ENCODE data around the gene RPS6KA6. TPM values are rescaled to one million over a fixed set of nuclear protein-coding genes. Genes with fewer than 3 reads are reported as not detected.

Gene RPS6KA6
- polyA plus RNA-seq, 1 donor (not counting 4 experiments of a cell fraction or from before 2014, with no cell fraction given): 2.7 TPM

GRCh38 chrX:84189125-84189524, 1.1 kb upstream of the RPS6KA6 start:
- no peak overlapping the region for H3K4me3 ChIP-seq (ENCODE audit: control insufficient read depth in 2 of 3, extremely low read depth in 1 of 3, insufficient read depth in 2 of 3, low read depth in 1 of 3, low read length in 3 of 3)
- H3K4me1 ChIP-seq (ENCODE audit: control insufficient read depth, extremely low read depth, insufficient read depth, low read length): no peaks in the 10 kb centered on the region
- TF ChIP-seq, protein P1, sequence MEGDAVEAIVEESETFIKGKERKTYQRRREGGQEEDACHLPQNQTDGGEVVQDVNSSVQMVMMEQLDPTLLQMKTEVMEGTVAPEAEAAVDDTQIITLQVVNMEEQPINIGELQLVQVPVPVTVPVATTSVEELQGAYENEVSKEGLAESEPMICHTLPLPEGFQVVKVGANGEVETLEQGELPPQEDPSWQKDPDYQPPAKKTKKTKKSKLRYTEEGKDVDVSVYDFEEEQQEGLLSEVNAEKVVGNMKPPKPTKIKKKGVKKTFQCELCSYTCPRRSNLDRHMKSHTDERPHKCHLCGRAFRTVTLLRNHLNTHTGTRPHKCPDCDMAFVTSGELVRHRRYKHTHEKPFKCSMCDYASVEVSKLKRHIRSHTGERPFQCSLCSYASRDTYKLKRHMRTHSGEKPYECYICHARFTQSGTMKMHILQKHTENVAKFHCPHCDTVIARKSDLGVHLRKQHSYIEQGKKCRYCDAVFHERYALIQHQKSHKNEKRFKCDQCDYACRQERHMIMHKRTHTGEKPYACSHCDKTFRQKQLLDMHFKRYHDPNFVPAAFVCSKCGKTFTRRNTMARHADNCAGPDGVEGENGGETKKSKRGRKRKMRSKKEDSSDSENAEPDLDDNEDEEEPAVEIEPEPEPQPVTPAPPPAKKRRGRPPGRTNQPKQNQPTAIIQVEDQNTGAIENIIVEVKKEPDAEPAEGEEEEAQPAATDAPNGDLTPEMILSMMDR (optimal IDR thresholded peaks at IDR 0.05 in 1 of 3, IDR thresholded peaks at IDR 0.05 in 1 of 3, conservative IDR thresholded peaks at IDR 0.05 in 1 of 3; ENCODE audit: extremely low read depth in 1 of 3, insufficient read depth in 2 of 3, low read length in 3 of 3): no peak
- TF ChIP-seq EZH2 (IDR thresholded peaks at IDR 0.05; ENCODE audit: low read length): no peak
- no peaks in the 10 kb centered on the region for H3K9me3 ChIP-seq (ENCODE audit: control insufficient read depth, low read depth, low read length)
- no peaks in the 10 kb centered on the region for H3K9me1 ChIP-seq (ENCODE audit: control insufficient read depth, extremely low read depth, insufficient read depth, low read length)
- H4K20me1 ChIP-seq (ENCODE audit: control insufficient read depth, extremely low read depth, insufficient read depth, low read length): no peaks in the 10 kb centered on the region
- no peak for DNase-seq (ENCODE audit: low read depth, low spot score)
- no peak overlapping the region for H3K4me2 ChIP-seq (ENCODE audit: control insufficient read depth, extremely low read depth, insufficient read depth, low read depth, low read length)
- no peak overlapping the region for H3K27ac ChIP-seq (ENCODE audit: control insufficient read depth, insufficient read depth, low read length)
- no peak overlapping the region for H2AFZ ChIP-seq (ENCODE audit: control insufficient read depth, low read length)
- dilution Hi-C loops (cut with MboI; ENCODE audit: extremely low pct_ligation_motif_present, low sequenced_read_pairs): no loop called here
- H3K79me2 ChIP-seq (ENCODE audit: control insufficient read depth, insufficient read depth, low read length): no peaks in the 10 kb centered on the region
- H3K27me3 ChIP-seq (ENCODE audit: control insufficient read depth, extremely low read depth, insufficient read depth, low read length): no peaks in the 10 kb centered on the region
- no peak overlapping the region for H3K9ac ChIP-seq (ENCODE audit: control insufficient read depth, extremely low read depth, insufficient read depth, low read length)
- FAIRE-seq: no peak
- H3K36me3 ChIP-seq (ENCODE audit: control insufficient read depth in 2 of 2, extremely low read depth in 1 of 2, insufficient read depth in 2 of 2, low read length in 2 of 2): no peaks in the 10 kb centered on the region

GRCh38 chrX:84188320-84188834, 378 bp upstream of the RPS6KA6 start:
- peak overlapping the region in 2 of 3 experiments; percentile 49 to 64 for H3K4me3 ChIP-seq (ENCODE audit: control insufficient read depth in 2 of 3, extremely low read depth in 1 of 3, insufficient read depth in 2 of 3, low read depth in 1 of 3, low read length in 3 of 3)
- no peaks in the 10 kb centered on the region for H3K27me3 ChIP-seq (ENCODE audit: control insufficient read depth, extremely low read depth, insufficient read depth, low read length)
- FAIRE-seq (no peak), DNase-seq (ENCODE audit: low read depth, low spot score) (no peak)
- no peaks in the 10 kb centered on the region for H3K36me3 ChIP-seq (ENCODE audit: control insufficient read depth in 2 of 2, extremely low read depth in 1 of 2, insufficient read depth in 2 of 2, low read length in 2 of 2)
- H3K9me3 ChIP-seq (ENCODE audit: control insufficient read depth, low read depth, low read length): no peaks in the 10 kb centered on the region
- H3K9me1 ChIP-seq (ENCODE audit: control insufficient read depth, extremely low read depth, insufficient read depth, low read length): no peaks in the 10 kb centered on the region
- no peaks in the 10 kb centered on the region for H4K20me1 ChIP-seq (ENCODE audit: control insufficient read depth, extremely low read depth, insufficient read depth, low read length)
- dilution Hi-C loops (cut with MboI; ENCODE audit: extremely low pct_ligation_motif_present, low sequenced_read_pairs): no loop called here
- no peaks in the 10 kb centered on the region for H3K79me2 ChIP-seq (ENCODE audit: control insufficient read depth, insufficient read depth, low read length)
- TF ChIP-seq EZH2 (IDR thresholded peaks at IDR 0.05; ENCODE audit: low read length): no peak
- TF ChIP-seq, protein P1 (optimal IDR thresholded peaks at IDR 0.05 in 1 of 3, IDR thresholded peaks at IDR 0.05 in 1 of 3, conservative IDR thresholded peaks at IDR 0.05 in 1 of 3; ENCODE audit: extremely low read depth in 1 of 3, insufficient read depth in 2 of 3, low read length in 3 of 3): no peak
- no peak overlapping the region for H3K9ac ChIP-seq (ENCODE audit: control insufficient read depth, extremely low read depth, insufficient read depth, low read length)
- H2AFZ ChIP-seq (ENCODE audit: control insufficient read depth, low read length): peak overlapping the region; percentile 56
- H3K4me1 ChIP-seq (ENCODE audit: control insufficient read depth, extremely low read depth, insufficient read depth, low read length): no peaks in the 10 kb centered on the region
- peak overlapping the region; percentile 37 for H3K4me2 ChIP-seq (ENCODE audit: control insufficient read depth, extremely low read depth, insufficient read depth, low read depth, low read length)
- no peak overlapping the region for H3K27ac ChIP-seq (ENCODE audit: control insufficient read depth, insufficient read depth, low read length)

Measured in keratinocyte (primary cell).